HepG2 (cell line): Measurements from ENCODE around the gene DENND10. TPM values are rescaled to one million over a fixed set of nuclear protein-coding genes. Genes with fewer than 3 reads are reported as not detected.

Source experiments
- ATF1 ChIP-seq: IDR thresholded peaks from 2 replicates; pipeline ENCODE4 v1.6.1; 2016; ENCODE audit warnings: mild to moderate bottlenecking, control low read depth
- BORCS8-MEF2B ChIP-seq: sonication (generic); formaldehyde crosslinking; IDR thresholded peaks from 2 replicates; pipeline ENCODE4 v1.8.0; 2022; ENCODE audit warnings: mild to moderate bottlenecking, missing genetic modification reagents
- PCBP2 ChIP-seq: fragments of 200-400 bp; formaldehyde crosslinking; optimal IDR thresholded peaks from 2 replicates; pipeline ENCODE3; 2018; ENCODE audit warnings: low read length, low read depth; ENCODE audit not compliant: poor library complexity, severe bottlenecking
- PTBP1 ChIP-seq: fragments of 200-400 bp; formaldehyde crosslinking; IDR thresholded peaks from 2 replicates; pipeline ENCODE4 v1.6.1; 2018; ENCODE audit warnings: low read length, low read depth; ENCODE audit not compliant: poor library complexity, severe bottlenecking
- RBFOX2 ChIP-seq: fragments of 200-400 bp; formaldehyde crosslinking; IDR thresholded peaks from 2 replicates; pipeline ENCODE4 v1.6.1; 2017; ENCODE audit warnings: low read depth, mild to moderate bottlenecking, low read length
- RXRA ChIP-seq: sonication (generic); formaldehyde crosslinking; IDR thresholded peaks from 2 replicates; pipeline ENCODE4 v1.5.1; 2020; ENCODE audit warnings: missing genetic modification reagents
- SIX1 ChIP-seq: sonication (generic); formaldehyde crosslinking; IDR thresholded peaks from 2 replicates; pipeline ENCODE4 v1.4.0; 2020; ENCODE audit warnings: missing genetic modification reagents, borderline replicate concordance
- SOX5 ChIP-seq: IDR thresholded peaks from 2 replicates; pipeline ENCODE4 v1.6.1; 2016; ENCODE audit warnings: borderline replicate concordance
- ZFY ChIP-seq: sonication (generic); formaldehyde crosslinking; IDR thresholded peaks from 2 replicates; pipeline ENCODE4 v1.4.0; 2020; ENCODE audit warnings: missing genetic modification reagents
- ZNF432 ChIP-seq: sonication (generic); formaldehyde crosslinking; IDR thresholded peaks from 2 replicates; pipeline ENCODE4 v1.5.0; 2020; ENCODE audit warnings: missing genetic modification reagents, mild to moderate bottlenecking, borderline replicate concordance
- ZNF484 ChIP-seq: sonication (generic); formaldehyde crosslinking; IDR thresholded peaks from 2 replicates; pipeline ENCODE4 v1.5.1; 2020; ENCODE audit warnings: mild to moderate bottlenecking, low read depth, missing genetic modification reagents, borderline replicate concordance
- ZNF567 ChIP-seq: sonication (generic); formaldehyde crosslinking; IDR thresholded peaks from 2 replicates; pipeline ENCODE4 v1.8.1; 2023; ENCODE audit warnings: mild to moderate bottlenecking, missing genetic modification reagents, borderline replicate concordance
- ZNF761 ChIP-seq: sonication (generic); formaldehyde crosslinking; conservative IDR thresholded peaks from 2 replicates; pipeline ENCODE4 v1.4.0; 2020; ENCODE audit warnings: mild to moderate bottlenecking, missing genetic modification reagents
- ZNF768 ChIP-seq: sonication (generic); formaldehyde crosslinking; IDR thresholded peaks from 2 replicates; pipeline ENCODE4 v1.4.0; 2020; ENCODE audit warnings: missing genetic modification reagents
- ZNF839 ChIP-seq: sonication (generic); formaldehyde crosslinking; IDR thresholded peaks from 2 replicates; pipeline ENCODE4 v1.4.0; 2020; ENCODE audit warnings: missing genetic modification reagents, mild to moderate bottlenecking, borderline replicate concordance
- ZNF850 ChIP-seq: sonication (generic); formaldehyde crosslinking; conservative IDR thresholded peaks from 2 replicates; pipeline ENCODE4 v1.9.0; 2021; ENCODE audit warnings: mild to moderate bottlenecking, missing genetic modification reagents
- ZNF883 ChIP-seq: sonication (generic); formaldehyde crosslinking; IDR thresholded peaks from 2 replicates; pipeline ENCODE4 v1.5.1; 2020; ENCODE audit warnings: mild to moderate bottlenecking, missing genetic modification reagents; ENCODE audit errors: not compliant biosample characterization
- polyA plus RNA-seq, 8 experiments: library from polyadenylated mRNA; depleted of rRNA in 3 of 8; stranded (reverse) in 7 of 8; unstranded in 1 of 8; fragments of >200 nt; fragmentation: Illumina TruSeq in 4 of 8; extraction: Trizol in 4 of 8; gene quantifications; 2 replicates each; pipeline versions ENCODE4 v1.2.1 to v1.2.3, GENCODE V29; 2011 to 2016; ENCODE audit warnings: low read depth in 4 of 8, missing spikeins in 1 of 8, mixed read lengths in 1 of 8; ENCODE audit not compliant: insufficient read depth in 1 of 8
- total RNA-seq, 5 experiments: library from RNA; depleted of rRNA; stranded (reverse); fragments of >200 nt; fragmentation: Illumina TruSeq; extraction: Trizol; gene quantifications; 2 replicates each; pipeline ENCODE4 v1.2.3, GENCODE V29; 2016; ENCODE audit warnings: low read depth in 1 of 5
- TF ChIP-seq, protein P1 (sequence below): sonication (generic); formaldehyde crosslinking; IDR thresholded peaks from 2 replicates; pipeline ENCODE4 v1.4.0; 2020; ENCODE audit warnings: missing genetic modification reagents, mild to moderate bottlenecking, borderline replicate concordance
- TF ChIP-seq, protein P2 (sequence below): sonication (generic); formaldehyde crosslinking; IDR thresholded peaks from 2 replicates; pipeline ENCODE4 v1.5.0; 2020; ENCODE audit warnings: missing genetic modification reagents
- TF ChIP-seq, protein P3 (sequence below): sonication (generic); formaldehyde crosslinking; IDR thresholded peaks from 2 replicates; pipeline ENCODE4 v1.5.0; 2020; ENCODE audit warnings: missing genetic modification reagents
- TF ChIP-seq, protein P4 (sequence below): sonication (generic); formaldehyde crosslinking; IDR thresholded peaks from 2 replicates; pipeline ENCODE4 v1.5.0; 2020; ENCODE audit warnings: mild to moderate bottlenecking, missing genetic modification reagents

DENND10 gene
- total and polyA plus RNA-seq, 2 of the 13 experiments (the other 11 are each of a cell fraction or from before 2014, with no cell fraction given): 43.7 to 78.8 TPM

DNA sequence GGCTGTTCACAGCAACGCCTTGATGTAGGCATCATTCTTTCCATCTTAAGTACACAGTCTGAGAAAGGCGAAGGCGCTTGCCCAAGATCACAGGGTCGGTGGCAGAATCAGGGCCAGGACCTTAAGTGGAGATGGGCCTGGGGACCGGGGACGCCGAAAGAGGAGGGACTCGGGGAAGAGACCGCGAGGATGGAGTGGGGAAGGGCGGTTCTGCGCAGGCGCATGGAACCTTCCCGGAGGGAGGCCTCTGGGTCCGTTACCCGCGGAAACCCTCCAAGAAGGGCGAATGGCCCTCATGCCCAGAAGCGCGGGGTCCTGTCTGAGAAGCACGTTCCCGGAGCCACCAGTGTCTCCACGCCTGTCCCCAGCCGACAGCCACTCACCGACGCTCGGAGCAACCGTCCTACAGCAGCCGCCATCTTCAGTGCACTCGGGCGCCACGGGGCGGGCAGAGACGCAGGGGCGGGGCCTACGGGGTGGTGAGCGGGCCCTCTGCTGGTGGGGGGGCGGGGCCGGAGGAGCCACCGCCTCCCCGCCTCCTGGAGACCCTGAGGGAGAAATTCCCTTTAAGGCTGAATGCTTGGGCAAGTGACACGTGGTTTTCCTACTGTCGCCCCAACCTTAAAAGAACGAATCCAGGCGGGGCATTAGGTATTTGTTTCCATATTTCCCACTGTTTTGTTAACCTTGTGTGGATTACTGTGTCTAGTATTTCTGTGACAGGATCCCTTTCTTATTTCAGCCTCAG is 74.6 kb downstream of the DENND10 start, which contains the start of gene PRDX3 (continued):
- TF ChIP-seq, protein P1, sequence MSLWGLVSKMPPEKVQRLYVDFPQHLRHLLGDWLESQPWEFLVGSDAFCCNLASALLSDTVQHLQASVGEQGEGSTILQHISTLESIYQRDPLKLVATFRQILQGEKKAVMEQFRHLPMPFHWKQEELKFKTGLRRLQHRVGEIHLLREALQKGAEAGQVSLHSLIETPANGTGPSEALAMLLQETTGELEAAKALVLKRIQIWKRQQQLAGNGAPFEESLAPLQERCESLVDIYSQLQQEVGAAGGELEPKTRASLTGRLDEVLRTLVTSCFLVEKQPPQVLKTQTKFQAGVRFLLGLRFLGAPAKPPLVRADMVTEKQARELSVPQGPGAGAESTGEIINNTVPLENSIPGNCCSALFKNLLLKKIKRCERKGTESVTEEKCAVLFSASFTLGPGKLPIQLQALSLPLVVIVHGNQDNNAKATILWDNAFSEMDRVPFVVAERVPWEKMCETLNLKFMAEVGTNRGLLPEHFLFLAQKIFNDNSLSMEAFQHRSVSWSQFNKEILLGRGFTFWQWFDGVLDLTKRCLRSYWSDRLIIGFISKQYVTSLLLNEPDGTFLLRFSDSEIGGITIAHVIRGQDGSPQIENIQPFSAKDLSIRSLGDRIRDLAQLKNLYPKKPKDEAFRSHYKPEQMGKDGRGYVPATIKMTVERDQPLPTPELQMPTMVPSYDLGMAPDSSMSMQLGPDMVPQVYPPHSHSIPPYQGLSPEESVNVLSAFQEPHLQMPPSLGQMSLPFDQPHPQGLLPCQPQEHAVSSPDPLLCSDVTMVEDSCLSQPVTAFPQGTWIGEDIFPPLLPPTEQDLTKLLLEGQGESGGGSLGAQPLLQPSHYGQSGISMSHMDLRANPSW (CRISPR knock-in tag): 0 out of 2 replicates have a peak, but pooled peaks have one; percentile 49
- TF ChIP-seq ZNF484 (no peak), SIX1 (no peak), ZNF850 (no peak), BORCS8-MEF2B (CRISPR knock-in tag) (peak; percentile 84), ATF1 (CRISPR knock-in tag) (no peak), ZNF839 (CRISPR knock-in tag) (peak; percentile 81; the same call in 1 of the 2 replicates), ZNF883 (CRISPR knock-in tag) (peak; percentile 91), RXRA (CRISPR knock-in tag) (no peak; the same call in 1 of the 2 replicates), PCBP2 (no peak), ZNF768 (CRISPR knock-in tag) (peak; percentile 60; the same call in 1 of the 2 replicates), ZFY (peak; percentile 95), PTBP1 (no peak), ZNF432 (CRISPR knock-in tag) (no peak), RBFOX2 (peak; percentile 96), SOX5 (CRISPR knock-in tag) (no peak), ZNF567 (no peak), ZNF761 (CRISPR knock-in tag) (no peak; the same call in 1 of the 2 replicates)
- TF ChIP-seq, protein P2, sequence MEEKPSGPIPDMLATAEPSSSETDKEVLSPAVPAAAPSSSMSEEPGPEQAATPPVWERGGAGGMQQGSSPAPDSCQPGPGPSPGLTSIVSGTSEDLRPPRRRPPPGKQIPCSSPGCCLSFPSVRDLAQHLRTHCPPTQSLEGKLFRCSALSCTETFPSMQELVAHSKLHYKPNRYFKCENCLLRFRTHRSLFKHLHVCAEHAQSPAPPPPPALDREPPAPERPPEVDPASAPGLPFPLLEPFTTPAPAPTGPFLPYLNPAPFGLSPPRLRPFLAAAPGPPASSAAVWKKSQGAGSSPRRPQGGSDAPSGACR: peak; percentile 64; the same call in 1 of the 2 replicates
- TF ChIP-seq, protein P3, sequence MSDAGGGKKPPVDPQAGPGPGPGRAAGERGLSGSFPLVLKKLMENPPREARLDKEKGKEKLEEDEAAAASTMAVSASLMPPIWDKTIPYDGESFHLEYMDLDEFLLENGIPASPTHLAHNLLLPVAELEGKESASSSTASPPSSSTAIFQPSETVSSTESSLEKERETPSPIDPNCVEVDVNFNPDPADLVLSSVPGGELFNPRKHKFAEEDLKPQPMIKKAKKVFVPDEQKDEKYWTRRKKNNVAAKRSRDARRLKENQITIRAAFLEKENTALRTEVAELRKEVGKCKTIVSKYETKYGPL (CRISPR knock-in tag): no peak
- TF ChIP-seq, protein P4, sequence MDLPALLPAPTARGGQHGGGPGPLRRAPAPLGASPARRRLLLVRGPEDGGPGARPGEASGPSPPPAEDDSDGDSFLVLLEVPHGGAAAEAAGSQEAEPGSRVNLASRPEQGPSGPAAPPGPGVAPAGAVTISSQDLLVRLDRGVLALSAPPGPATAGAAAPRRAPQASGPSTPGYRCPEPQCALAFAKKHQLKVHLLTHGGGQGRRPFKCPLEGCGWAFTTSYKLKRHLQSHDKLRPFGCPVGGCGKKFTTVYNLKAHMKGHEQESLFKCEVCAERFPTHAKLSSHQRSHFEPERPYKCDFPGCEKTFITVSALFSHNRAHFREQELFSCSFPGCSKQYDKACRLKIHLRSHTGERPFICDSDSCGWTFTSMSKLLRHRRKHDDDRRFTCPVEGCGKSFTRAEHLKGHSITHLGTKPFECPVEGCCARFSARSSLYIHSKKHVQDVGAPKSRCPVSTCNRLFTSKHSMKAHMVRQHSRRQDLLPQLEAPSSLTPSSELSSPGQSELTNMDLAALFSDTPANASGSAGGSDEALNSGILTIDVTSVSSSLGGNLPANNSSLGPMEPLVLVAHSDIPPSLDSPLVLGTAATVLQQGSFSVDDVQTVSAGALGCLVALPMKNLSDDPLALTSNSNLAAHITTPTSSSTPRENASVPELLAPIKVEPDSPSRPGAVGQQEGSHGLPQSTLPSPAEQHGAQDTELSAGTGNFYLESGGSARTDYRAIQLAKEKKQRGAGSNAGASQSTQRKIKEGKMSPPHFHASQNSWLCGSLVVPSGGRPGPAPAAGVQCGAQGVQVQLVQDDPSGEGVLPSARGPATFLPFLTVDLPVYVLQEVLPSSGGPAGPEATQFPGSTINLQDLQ (CRISPR knock-in tag): no peak
